Parathyroid adenoma (tissue), 2 donors: Measurements from ENCODE around the gene SLC24A4.

Source experiments
- H2AFZ ChIP-seq: fragments of 300-600 bp; sonication (generic); one replicate; pipeline ENCODE4 v1.7.0; 2017; ENCODE audit warnings: antibody characterized with exemption, mild to moderate bottlenecking
- H3K27ac ChIP-seq: fragments of 300-600 bp; sonication (generic); one replicate; pipeline ENCODE4 v1.7.0; 2017
- H3K27me3 ChIP-seq: fragments of 300-600 bp; sonication (generic); one replicate; pipeline ENCODE4 v1.7.0; 2017; ENCODE audit warnings: low read length; ENCODE audit not compliant: control insufficient read depth, insufficient read depth
- H3K36me3 ChIP-seq: fragments of 300-600 bp; sonication (generic); one replicate; pipeline ENCODE4 v1.7.0; 2017; ENCODE audit warnings: low read length; ENCODE audit not compliant: control insufficient read depth, insufficient read depth
- H3K4me1 ChIP-seq: fragments of 300-600 bp; sonication (generic); one replicate; pipeline ENCODE4 v1.7.0; 2017; ENCODE audit warnings: control low read depth
- H3K4me2 ChIP-seq: fragments of 300-600 bp; sonication (generic); one replicate; pipeline ENCODE4 v1.7.0; 2017; ENCODE audit warnings: low read length
- H3K4me3 ChIP-seq: fragments of 300-600 bp; sonication (generic); one replicate; pipeline ENCODE4 v1.7.0; 2017; ENCODE audit warnings: low read depth, low read length
- H3K79me2 ChIP-seq: fragments of 300-600 bp; sonication (generic); one replicate; pipeline ENCODE4 v1.7.0; 2017; ENCODE audit warnings: control low read depth
- H3K9ac ChIP-seq: fragments of 300-600 bp; sonication (generic); one replicate; pipeline ENCODE4 v1.7.0; 2017; ENCODE audit warnings: mild to moderate bottlenecking
- H3K9me3 ChIP-seq: fragments of 300-600 bp; sonication (generic); one replicate; pipeline ENCODE4 v1.7.0; 2017; ENCODE audit warnings: low read length; ENCODE audit not compliant: control insufficient read depth
- CTCF ChIP-seq: fragments of 300-600 bp; sonication (generic); IDR thresholded peaks from one replicate; pipeline ENCODE4 v1.7.0; 2017; ENCODE audit warnings: antibody characterized with exemption, mild to moderate bottlenecking
- donor health status: primary hyperparathyroidism.

SLC24A4 gene

GRCh38 chr14:92456215-92457015 is 133.4 kb downstream of the SLC24A4 start:
- peak; percentile 63 for TF ChIP-seq CTCF
- Histone ChIP-seq H3K9me3 (no peaks in the 10 kb centered on the region), H3K4me3 (no peak overlapping the region), H2AFZ (no peak overlapping the region), H3K4me2 (no peak overlapping the region), H3K27me3 (no peaks in the 10 kb centered on the region), H3K4me1 (no peaks in the 10 kb centered on the region), H3K27ac (no peak overlapping the region), H3K79me2 (no peaks in the 10 kb centered on the region), H3K9ac (no peak overlapping the region), H3K36me3 (no peaks in the 10 kb centered on the region)

- Histone ChIP-seq H3K4me3 (no peak overlapping the region), H3K27me3 (no peaks in the 10 kb centered on the region), H3K9me3 (no peaks in the 10 kb centered on the region), H3K4me1 (no peaks in the 10 kb centered on the region), H2AFZ (no peak overlapping the region), H3K9ac (no peak overlapping the region), H3K4me2 (no peak overlapping the region), H3K36me3 (no peaks in the 10 kb centered on the region), H3K27ac (no peak overlapping the region), H3K79me2 (no peaks in the 10 kb centered on the region)
- TF ChIP-seq CTCF, result no peak
These were observed 134.1 kb downstream of the SLC24A4 start for GRCh38 chr14:92457016-92457565.

- Histone ChIP-seq H3K27ac (no peak overlapping the region), H3K4me3 (no peak overlapping the region), H3K9ac (no peak overlapping the region), H3K4me2 (no peak overlapping the region), H3K27me3 (no peaks in the 10 kb centered on the region), H3K36me3 (no peaks in the 10 kb centered on the region), H3K9me3 (no peaks in the 10 kb centered on the region), H3K79me2 (no peaks in the 10 kb centered on the region), H2AFZ (no peak overlapping the region), H3K4me1 (no peaks in the 10 kb centered on the region)
- TF ChIP-seq CTCF, result no peak
These were observed 135.4 kb downstream of the SLC24A4 start for GRCh38 chr14:92458136-92459029.

GRCh38 chr14:92459030-92459949 is 136.3 kb downstream of the SLC24A4 start:
- no peak overlapping the region for H3K4me2 ChIP-seq
- H3K9ac ChIP-seq, result no peak overlapping the region
- H3K27me3 ChIP-seq, result no peaks in the 10 kb centered on the region
- peak overlapping the region; percentile 55 for H3K27ac ChIP-seq
- no peak overlapping the region for H3K4me3 ChIP-seq
- H2AFZ ChIP-seq, result no peak overlapping the region
- no peaks in the 10 kb centered on the region for H3K9me3 ChIP-seq
- no peak for TF ChIP-seq CTCF
- no peaks in the 10 kb centered on the region for H3K4me1 ChIP-seq
- no peaks in the 10 kb centered on the region for H3K79me2 ChIP-seq
- no peaks in the 10 kb centered on the region for H3K36me3 ChIP-seq
